ENCODE data around the gene CSRP3.

DNA sequence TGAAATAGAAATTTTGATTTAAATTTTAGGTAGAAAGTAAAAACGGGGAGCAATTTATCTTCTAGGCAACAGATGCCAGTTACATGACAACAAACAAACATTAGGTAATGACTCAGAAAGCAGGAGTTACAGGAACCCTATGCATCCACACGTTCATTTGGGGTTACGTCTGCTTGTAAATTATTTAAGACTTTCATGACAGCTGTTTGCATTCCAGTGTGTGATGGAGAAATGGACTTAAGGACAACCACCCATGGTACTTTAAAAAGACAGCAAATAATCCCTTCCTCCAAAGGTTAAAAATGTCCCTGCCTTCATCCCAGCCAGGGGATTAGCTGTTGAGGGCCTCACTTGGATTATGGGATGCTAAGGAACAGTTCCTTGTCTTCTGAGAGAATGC, 27.2 kb upstream of the CSRP3 start:
- no peak for TF ChIP-seq POLR2A (IDR thresholded peaks at IDR 0.05)
- TF ChIP-seq, protein P1, sequence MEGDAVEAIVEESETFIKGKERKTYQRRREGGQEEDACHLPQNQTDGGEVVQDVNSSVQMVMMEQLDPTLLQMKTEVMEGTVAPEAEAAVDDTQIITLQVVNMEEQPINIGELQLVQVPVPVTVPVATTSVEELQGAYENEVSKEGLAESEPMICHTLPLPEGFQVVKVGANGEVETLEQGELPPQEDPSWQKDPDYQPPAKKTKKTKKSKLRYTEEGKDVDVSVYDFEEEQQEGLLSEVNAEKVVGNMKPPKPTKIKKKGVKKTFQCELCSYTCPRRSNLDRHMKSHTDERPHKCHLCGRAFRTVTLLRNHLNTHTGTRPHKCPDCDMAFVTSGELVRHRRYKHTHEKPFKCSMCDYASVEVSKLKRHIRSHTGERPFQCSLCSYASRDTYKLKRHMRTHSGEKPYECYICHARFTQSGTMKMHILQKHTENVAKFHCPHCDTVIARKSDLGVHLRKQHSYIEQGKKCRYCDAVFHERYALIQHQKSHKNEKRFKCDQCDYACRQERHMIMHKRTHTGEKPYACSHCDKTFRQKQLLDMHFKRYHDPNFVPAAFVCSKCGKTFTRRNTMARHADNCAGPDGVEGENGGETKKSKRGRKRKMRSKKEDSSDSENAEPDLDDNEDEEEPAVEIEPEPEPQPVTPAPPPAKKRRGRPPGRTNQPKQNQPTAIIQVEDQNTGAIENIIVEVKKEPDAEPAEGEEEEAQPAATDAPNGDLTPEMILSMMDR (IDR thresholded peaks at IDR 0.05) = no peak
